Activated naive CD4-positive, alpha-beta T cell treated with anti-CD3 and anti-CD28 coated beads, Interleukin-2, amount 50 U/mL, for 16 hours (primary cell): ENCODE results near the gene ARL8B.

Experiments used
- DNase-seq: peaks from one replicate; pipeline ENCODE4 v3.0.0-alpha.2; 2020

ARL8B gene

GRCh38 chr3:5217824-5218595, 95.9 kb downstream of the ARL8B start:
- no peak for DNase-seq

DNA sequence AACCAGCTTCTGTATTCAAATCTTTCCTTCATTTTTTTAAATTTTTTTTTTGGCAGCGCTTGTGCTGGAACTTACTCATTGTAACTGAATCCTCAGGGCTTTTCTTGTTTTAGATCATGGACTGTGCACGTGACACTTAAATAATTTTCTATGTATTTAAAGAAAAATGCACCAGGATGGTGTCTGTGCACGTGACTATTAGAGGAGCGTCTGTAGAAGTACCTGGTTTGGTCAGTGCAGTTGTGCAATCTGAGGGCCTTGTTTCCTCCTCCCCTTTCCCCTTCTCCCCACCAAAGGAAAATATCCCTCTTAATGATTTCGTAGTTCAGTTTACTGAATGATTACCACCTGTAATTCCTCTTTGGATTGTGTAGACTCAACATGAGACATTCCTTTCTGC, 96.7 kb downstream of the ARL8B start:
- DNase-seq, result no peak

DNA sequence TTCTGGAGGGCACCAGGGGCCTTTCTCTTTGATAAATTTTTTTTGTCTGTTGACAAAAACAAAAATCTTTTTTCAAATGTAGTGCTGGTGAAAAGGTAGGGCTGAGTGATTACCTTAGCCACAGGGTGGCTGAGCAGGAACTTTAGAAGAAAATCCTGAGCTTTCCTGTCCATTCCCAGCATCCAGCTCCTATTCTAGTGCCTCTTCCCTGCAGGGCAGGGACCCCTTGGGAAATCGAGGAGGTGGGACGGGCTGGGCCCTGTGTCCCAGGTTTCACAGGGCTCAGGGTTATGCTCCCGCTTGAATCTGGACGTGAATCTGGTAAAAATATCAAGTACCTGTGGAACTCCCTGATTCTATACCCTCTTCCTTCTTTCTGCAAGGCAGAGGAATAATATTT, 97.1 kb downstream of the ARL8B start:
- no peak for DNase-seq

- DNase-seq, result no peak
These were observed 98.1 kb downstream of the ARL8B start for GRCh38 chr3:5220193-5220592.

DNA sequence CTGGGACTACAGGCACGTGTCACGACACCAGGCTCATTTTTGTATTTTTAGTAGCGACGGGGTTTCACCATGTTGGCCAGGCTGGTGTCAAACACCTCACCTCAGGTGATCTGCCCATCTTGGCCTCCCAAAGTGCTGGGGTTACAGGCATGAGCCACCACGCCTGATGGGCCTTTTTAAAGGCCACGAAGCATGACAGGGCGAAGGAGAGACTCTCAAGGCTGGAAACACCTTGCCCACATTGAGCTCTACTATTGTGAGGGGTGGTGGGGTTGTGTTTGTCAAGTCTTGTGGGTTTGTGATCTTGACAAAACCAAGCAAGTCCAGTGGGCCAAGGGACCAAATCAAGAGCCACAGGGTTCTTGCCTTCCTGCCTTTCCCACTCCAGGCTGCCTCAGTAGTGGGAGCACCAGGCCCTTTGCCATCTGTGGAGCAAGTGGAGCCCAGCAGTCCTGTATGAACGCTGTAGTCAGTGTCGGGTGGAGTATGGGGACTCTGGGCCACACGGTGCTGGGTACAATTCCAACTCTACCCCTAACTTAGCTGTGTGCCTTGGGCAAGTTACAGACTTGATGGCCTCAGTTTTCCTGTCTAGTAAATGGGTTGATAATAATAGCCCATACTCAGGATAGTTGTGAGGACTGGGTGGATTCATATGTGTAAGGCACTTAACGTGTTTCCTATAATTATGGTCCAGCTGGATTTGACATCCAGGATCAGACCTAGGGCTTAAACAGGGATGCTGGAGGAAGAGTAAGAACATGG, 98.8 kb downstream of the ARL8B start:
- no peak for DNase-seq

DNA sequence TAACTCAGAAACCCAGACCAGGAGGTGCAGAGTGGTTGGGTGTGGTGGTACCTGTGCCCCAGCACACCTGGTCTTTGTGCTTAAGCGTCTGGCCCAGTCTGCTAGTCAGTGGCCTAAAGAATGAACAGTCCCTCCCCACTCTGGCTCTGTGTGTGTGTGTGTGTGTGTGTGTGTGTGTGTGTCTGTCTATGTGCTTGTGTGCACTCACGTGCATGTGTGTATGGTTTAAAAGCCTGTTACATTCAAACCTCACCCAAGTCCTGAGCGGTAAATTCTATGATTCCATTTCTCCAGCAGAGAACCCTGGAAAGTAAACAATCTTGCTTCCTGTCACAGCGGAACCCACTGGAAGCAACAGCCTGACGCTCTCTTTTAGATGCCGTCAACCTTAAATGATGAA, 99.6 kb downstream of the ARL8B start:
- DNase-seq, result no peak

- DNase-seq, result no peak
These were observed 100.4 kb downstream of the ARL8B start for GRCh38 chr3:5222283-5223005.

- DNase-seq, result no peak
These were observed 104.7 kb downstream of the ARL8B start for GRCh38 chr3:5226783-5227182.

GRCh38 chr3:5227812-5228211, 105.7 kb downstream of the ARL8B start:
- no peak for DNase-seq

DNA sequence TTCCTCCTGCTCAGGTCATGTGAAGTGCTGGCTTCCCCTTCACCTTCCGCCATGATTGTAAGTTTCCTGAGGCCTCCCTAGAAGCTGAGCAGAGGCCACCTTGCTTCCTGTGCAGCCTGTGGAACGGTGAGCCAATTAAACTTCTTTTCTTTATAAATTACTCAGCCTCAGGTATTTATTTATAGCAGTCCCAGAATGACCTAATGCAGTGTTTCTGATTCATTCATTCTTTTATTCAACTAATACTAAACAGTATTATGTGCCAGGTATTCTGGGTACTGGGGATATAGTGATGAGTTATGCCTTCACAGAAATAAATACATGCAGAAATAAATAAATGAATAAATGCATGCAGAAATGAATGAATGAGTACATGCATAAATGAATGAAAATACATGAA, 107.3 kb downstream of the ARL8B start:
- DNase-seq, result no peak
